ENCODE measurements around the gene POLA1.

GRCh38 chrX:24846550-24847150 lies 152.9 kb downstream of the POLA1 start:
- no peak for TF ChIP-seq POLR2A (IDR thresholded peaks at IDR 0.05)
- no peak for TF ChIP-seq CTCF (IDR thresholded peaks at IDR 0.05)

Data from testis (tissue), 2 donors.